Ishikawa (cell line): ENCODE data around the gene MEF2C.

ENCODE experiments used
- CEBPB ChIP-seq: IDR thresholded peaks from 2 replicates; pipeline ENCODE4 v1.6.1; 2012
- CREB1 ChIP-seq: IDR thresholded peaks from 2 replicates; pipeline ENCODE4 v1.6.1; 2012; ENCODE audit warnings: low read depth
- EGR1 ChIP-seq: IDR thresholded peaks from 2 replicates; pipeline ENCODE4 v1.6.1; 2012
- EP300 ChIP-seq: IDR thresholded peaks from 2 replicates; pipeline ENCODE4 v1.6.1; 2012; ENCODE audit warnings: borderline replicate concordance
- FOXM1 ChIP-seq: IDR thresholded peaks from 2 replicates; pipeline ENCODE4 v1.6.1; 2012; ENCODE audit warnings: low read depth, borderline replicate concordance
- MAX ChIP-seq: IDR thresholded peaks from 2 replicates; pipeline ENCODE4 v1.6.1; 2012
- NFIC ChIP-seq: IDR thresholded peaks from 2 replicates; pipeline ENCODE4 v1.6.1; 2012
- RAD21 ChIP-seq: IDR thresholded peaks from 2 replicates; pipeline ENCODE4 v1.6.1; 2012; ENCODE audit warnings: low read depth
- REST ChIP-seq: IDR thresholded peaks from 2 replicates; pipeline ENCODE4 v1.6.1; 2012; ENCODE audit warnings: low read depth, mild to moderate bottlenecking
- TAF1 ChIP-seq: IDR thresholded peaks from 2 replicates; pipeline ENCODE4 v1.6.1; 2012; ENCODE audit warnings: low read depth, mild to moderate bottlenecking
- TCF12 ChIP-seq: IDR thresholded peaks from 2 replicates; pipeline ENCODE4 v1.6.1; 2012; ENCODE audit warnings: low read depth
- TEAD4 ChIP-seq: IDR thresholded peaks from 2 replicates; pipeline ENCODE4 v1.6.1; 2012
- USF1 ChIP-seq: IDR thresholded peaks from 2 replicates; pipeline ENCODE4 v1.6.1; 2012
- YY1 ChIP-seq: IDR thresholded peaks from 2 replicates; pipeline ENCODE4 v1.6.1; 2012; ENCODE audit warnings: low read depth
- ZBTB7A ChIP-seq: IDR thresholded peaks from 2 replicates; pipeline ENCODE4 v1.6.1; 2012; ENCODE audit warnings: low read depth

The MEF2C gene

GRCh38 chr5:88787856-88788255, 95.1 kb downstream of the MEF2C start:
- TF ChIP-seq CEBPB, result no peak
- no peak for TF ChIP-seq FOXM1
- TF ChIP-seq NFIC, result no peak
- no peak for TF ChIP-seq TAF1
- no peak for TF ChIP-seq REST
- no peak for TF ChIP-seq CREB1
- no peak for TF ChIP-seq YY1
- TF ChIP-seq EP300, result no peak
- TF ChIP-seq TCF12, result no peak

- TF ChIP-seq ZBTB7A (no peak), YY1 (no peak), FOXM1 (no peak), TAF1 (no peak), EGR1 (no peak), MAX (no peak), EP300 (no peak), RAD21 (no peak), TEAD4 (no peak), TCF12 (no peak), CREB1 (no peak), CEBPB (no peak)
Observed at GRCh38 chr5:88786789-88787188, 96.2 kb downstream of the MEF2C start.

GRCh38 chr5:88785746-88786565, 97.0 kb downstream of the MEF2C start:
- TF ChIP-seq TEAD4 (0 out of 2 replicates have a peak, but pooled peaks have one; percentile 13), ZBTB7A (no peak), NFIC (peak; percentile 37; the same call in 1 of the 2 replicates)

GRCh38 chr5:88782571-88782970, 100.4 kb downstream of the MEF2C start:
- TF ChIP-seq TCF12, result no peak
- no peak for TF ChIP-seq MAX
- TF ChIP-seq EGR1, result no peak
- TF ChIP-seq NFIC, result no peak
- TF ChIP-seq EP300, result no peak
- no peak for TF ChIP-seq TAF1
- no peak for TF ChIP-seq RAD21
- TF ChIP-seq CREB1, result no peak
- TF ChIP-seq TEAD4, result no peak
- no peak for TF ChIP-seq USF1
- no peak for TF ChIP-seq FOXM1
- no peak for TF ChIP-seq REST

GRCh38 chr5:88780736-88781135, 102.2 kb downstream of the MEF2C start:
- TF ChIP-seq MAX (no peak), TCF12 (no peak), RAD21 (no peak), NFIC (no peak), ZBTB7A (no peak), TEAD4 (no peak), CEBPB (no peak), CREB1 (no peak), EP300 (no peak), REST (no peak), TAF1 (no peak), FOXM1 (no peak), USF1 (no peak), EGR1 (no peak), YY1 (no peak)
